ENCODE measurements around the gene EDEM2. TPM values are rescaled to one million over a fixed set of nuclear protein-coding genes. Genes with fewer than 3 reads are reported as not detected.
A peak's percentile ranks its signal among the peaks of the same experiment; 100 is the strongest.

The EDEM2 gene
- total and polyA plus RNA-seq, 7 donors, result 5.0 to 20.4 (median 8.3) TPM

DNA sequence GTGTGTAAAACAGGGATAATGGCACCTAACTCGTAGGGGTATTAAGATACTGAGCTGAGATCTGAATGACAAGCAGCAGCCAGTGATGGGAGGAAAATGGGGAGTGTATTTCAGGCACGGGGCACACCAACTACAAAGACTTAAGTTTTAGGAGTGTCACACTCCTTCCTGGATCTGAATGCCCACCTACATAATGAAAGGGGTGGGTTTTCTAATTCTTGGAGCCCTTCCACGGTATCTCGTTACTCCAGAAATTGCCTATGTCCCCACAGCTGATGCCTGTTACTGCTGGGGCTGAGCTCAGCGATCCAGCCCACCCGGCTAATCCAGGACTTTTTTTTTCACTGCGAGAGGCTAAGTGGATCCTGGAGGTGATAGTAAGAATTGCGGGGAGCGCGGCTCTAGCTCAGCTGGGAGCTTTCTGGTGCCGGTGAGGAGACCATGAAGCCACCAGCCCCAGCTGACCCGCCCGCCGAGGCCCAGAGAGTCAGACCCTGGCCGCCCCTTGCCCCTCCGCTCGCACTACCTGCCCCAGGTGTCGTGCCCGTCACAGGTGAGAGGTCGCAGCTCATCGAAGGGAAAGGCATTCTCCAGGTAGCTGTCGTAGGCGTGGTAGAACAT, 727 bp downstream of the EDEM2 start:
- H3K9me3 ChIP-seq, result no peaks in the 10 kb centered on the region
- TF ChIP-seq, protein P1, sequence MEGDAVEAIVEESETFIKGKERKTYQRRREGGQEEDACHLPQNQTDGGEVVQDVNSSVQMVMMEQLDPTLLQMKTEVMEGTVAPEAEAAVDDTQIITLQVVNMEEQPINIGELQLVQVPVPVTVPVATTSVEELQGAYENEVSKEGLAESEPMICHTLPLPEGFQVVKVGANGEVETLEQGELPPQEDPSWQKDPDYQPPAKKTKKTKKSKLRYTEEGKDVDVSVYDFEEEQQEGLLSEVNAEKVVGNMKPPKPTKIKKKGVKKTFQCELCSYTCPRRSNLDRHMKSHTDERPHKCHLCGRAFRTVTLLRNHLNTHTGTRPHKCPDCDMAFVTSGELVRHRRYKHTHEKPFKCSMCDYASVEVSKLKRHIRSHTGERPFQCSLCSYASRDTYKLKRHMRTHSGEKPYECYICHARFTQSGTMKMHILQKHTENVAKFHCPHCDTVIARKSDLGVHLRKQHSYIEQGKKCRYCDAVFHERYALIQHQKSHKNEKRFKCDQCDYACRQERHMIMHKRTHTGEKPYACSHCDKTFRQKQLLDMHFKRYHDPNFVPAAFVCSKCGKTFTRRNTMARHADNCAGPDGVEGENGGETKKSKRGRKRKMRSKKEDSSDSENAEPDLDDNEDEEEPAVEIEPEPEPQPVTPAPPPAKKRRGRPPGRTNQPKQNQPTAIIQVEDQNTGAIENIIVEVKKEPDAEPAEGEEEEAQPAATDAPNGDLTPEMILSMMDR (IDR thresholded peaks at IDR 0.05), result no peak
- peaks cover 8% of the 10 kb centered on the region for H3K4me1 ChIP-seq
- peak overlapping the region; percentile 77 for H3K27ac ChIP-seq
- intact Hi-C loops (cut with DNase I), result loop anchor here (5.0 to 10.0 kb wide), 4 partner anchors 54 to 308 kb away; partner anchors contain the start of genes CEP250 (in 1 of the 2), MMP24OS (in 1 of the 2) and TRPC4AP (in 1 of the 2)
- DNase-seq (no peak), ATAC-seq (peak; percentile 6 to 25 (median 14))
- peak overlapping the region; percentile 84 for H3K4me3 ChIP-seq
- WGBS, 3 donors, result 6 to 8% (median 7%) methylated on average over 23 of the region's 23 CpGs
- H3K36me3 ChIP-seq (ENCODE audit: insufficient read depth in 1 of 2, low read depth in 1 of 2), result peaks cover 0 to 35% of the 10 kb centered on the region in 2 donors
- no peaks in the 10 kb centered on the region for H3K27me3 ChIP-seq (ENCODE audit: insufficient read depth in 3 of 3, low read length in 2 of 3)

DNA sequence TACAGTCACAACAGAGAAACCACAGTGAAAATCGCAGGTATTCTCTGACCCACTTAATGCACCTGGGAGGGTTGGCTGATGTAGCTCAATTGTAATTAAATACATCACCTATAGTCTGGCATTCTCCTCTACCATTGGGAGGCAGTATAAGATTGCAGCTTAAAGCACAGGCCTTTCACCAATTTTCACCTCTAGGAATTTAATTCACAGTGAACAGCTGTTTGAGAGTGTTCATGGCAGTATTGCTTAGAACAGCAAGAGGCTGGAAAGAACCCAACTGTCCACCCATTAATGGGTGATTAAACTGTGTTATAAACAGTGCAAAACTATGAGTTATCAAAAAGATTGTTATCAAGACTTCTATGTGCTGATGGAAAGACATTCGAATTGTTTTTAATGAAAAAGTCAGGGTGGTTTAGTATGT, 2.0 kb downstream of the EDEM2 start:
- no peak overlapping the region for H3K4me3 ChIP-seq
- DNase-seq, result no peak
- ATAC-seq, result peak in 1 of 4 donors; percentile 35
- intact Hi-C loops (cut with DNase I), result loop anchor here (2.0 to 10.0 kb wide), 5 partner anchors 53 to 310 kb away; partner anchors contain the start of genes CEP250 (in 1 of the 2), MMP24OS (in 1 of the 2) and TRPC4AP (in 1 of the 2)
- H3K9me3 ChIP-seq, result no peaks in the 10 kb centered on the region
- peaks cover 0 to 46% of the 10 kb centered on the region in 2 donors for H3K36me3 ChIP-seq (ENCODE audit: insufficient read depth in 1 of 2, low read depth in 1 of 2)
- 39 to 54% (median 40%) methylated on average over 2 of the region's 2 CpGs for WGBS, 3 donors
- TF ChIP-seq, protein P1 (IDR thresholded peaks at IDR 0.05), result peak; percentile 72
- H3K27ac ChIP-seq, result no peak overlapping the region
- peaks cover 8% of the 10 kb centered on the region for H3K4me1 ChIP-seq
- H3K27me3 ChIP-seq (ENCODE audit: insufficient read depth in 3 of 3, low read length in 2 of 3), result no peaks in the 10 kb centered on the region

DNA sequence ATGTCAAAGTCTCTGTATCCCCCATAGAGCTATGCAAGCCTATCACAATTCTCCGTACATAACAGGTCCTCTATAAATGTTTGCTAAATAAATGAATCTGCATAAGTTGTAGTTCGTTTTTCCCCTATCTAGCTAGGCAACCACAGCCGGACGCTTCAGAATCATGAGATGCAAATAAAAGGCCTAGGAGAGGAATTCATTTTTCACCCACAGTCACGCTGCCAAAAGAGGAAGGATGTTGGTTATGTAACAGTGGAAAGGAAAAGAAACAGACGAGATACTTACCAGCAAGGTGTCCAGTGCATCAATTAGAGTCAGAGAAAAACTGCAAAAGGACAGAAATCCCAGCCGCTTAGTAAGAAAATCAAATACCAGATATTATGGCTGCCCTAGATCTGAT, 2.4 kb downstream of the EDEM2 start:
- H3K4me1 ChIP-seq, result peaks cover 8% of the 10 kb centered on the region
- H3K9me3 ChIP-seq, result no peaks in the 10 kb centered on the region
- no peaks in the 10 kb centered on the region for H3K27me3 ChIP-seq (ENCODE audit: insufficient read depth in 3 of 3, low read length in 2 of 3)
- 72 to 75% (median 72%) methylated on average over 7 of the region's 7 CpGs for WGBS, 3 donors
- TF ChIP-seq, protein P1 (IDR thresholded peaks at IDR 0.05), result no peak
- intact Hi-C loops (cut with DNase I), result loop anchor here (2.0 to 10.0 kb wide), 5 partner anchors 52 to 310 kb away; partner anchors contain the start of genes CEP250 (in 1 of the 2), MMP24OS (in 1 of the 2) and TRPC4AP (in 1 of the 2)
- peaks cover 0 to 51% of the 10 kb centered on the region in 2 donors for H3K36me3 ChIP-seq (ENCODE audit: insufficient read depth in 1 of 2, low read depth in 1 of 2)
- no peak overlapping the region for H3K27ac ChIP-seq
- H3K4me3 ChIP-seq, result no peak overlapping the region
- ATAC-seq (no peak), DNase-seq (no peak)

DNA sequence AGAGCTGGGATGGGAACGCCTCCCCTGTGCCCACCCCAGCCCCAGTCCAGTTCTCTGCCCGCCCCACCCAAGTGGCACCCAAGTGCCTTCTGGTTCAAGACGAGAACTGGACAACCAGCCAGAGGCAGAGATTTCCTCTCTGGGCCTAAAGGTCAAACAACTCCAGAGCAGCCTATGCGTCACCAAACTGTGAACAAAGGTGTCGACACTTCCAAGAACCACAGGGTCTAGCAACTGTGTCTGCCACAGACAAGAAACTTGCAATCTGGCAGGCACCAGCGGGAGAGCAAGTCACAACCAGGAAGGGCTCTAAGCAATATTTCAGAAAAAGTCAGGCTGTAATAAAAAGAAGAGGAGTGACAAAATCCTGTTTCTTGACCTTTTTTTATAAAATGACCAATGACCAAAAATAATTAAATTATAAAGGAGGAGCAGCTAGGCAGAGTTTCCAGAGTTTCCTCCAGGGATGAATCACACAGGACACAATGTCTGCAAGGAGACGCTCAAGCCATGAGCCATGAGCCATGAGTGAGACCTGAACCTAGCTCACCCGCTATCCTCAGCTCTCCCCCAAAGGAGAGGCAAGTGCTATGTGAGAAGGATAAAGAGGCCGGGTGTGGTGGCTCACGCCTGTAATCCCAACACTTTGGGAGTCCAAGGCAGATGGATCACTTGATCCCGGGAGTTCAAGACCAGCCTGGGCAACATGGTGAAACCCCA, 11.1 kb downstream of the EDEM2 start:
- Histone ChIP-seq H3K36me3 (ENCODE audit: insufficient read depth in 1 of 2, low read depth in 1 of 2) (peaks cover 4 to 92% of the 10 kb centered on the region in 2 donors), H3K27ac (no peak overlapping the region), H3K4me3 (no peak overlapping the region), H3K27me3 (ENCODE audit: insufficient read depth in 3 of 3, low read length in 2 of 3) (no peaks in the 10 kb centered on the region), H3K4me1 (no peaks in the 10 kb centered on the region), H3K9me3 (no peaks in the 10 kb centered on the region)
- DNase-seq (peak; percentile 62 to 69), ATAC-seq (peak in 3 of 4 donors; percentile 35 to 52 (median 38))
- intact Hi-C loops (cut with DNase I), result no loop called here
- TF ChIP-seq, protein P1 (IDR thresholded peaks at IDR 0.05), result no peak
- 87 to 93% (median 90%) methylated on average over 10 to 11 of the region's 11 CpGs for WGBS, 3 donors
